KMS-11 (cell line): ENCODE results near the gene PTPN14.

Experiments
- H2AFZ ChIP-seq: fragments of 200-600 bp; sonication (generic); 2 replicates; pipeline ENCODE4 v1.6.1; 2016; ENCODE audit warnings: antibody characterized with exemption, mixed run types, low read depth
- H3K27ac ChIP-seq: fragments of 200-600 bp; sonication (generic); 2 replicates; pipeline ENCODE4 v1.6.1; 2016; ENCODE audit warnings: mild to moderate bottlenecking, mixed run types
- H3K27me3 ChIP-seq: fragments of 200-600 bp; sonication (generic); 2 replicates; pipeline ENCODE4 v1.6.1; 2017; ENCODE audit warnings: mild to moderate bottlenecking, low read depth, mixed run types, moderate library complexity; ENCODE audit not compliant: insufficient read depth
- H3K36me3 ChIP-seq: fragments of 200-600 bp; sonication (generic); 2 replicates; pipeline ENCODE4 v1.6.1; 2017; ENCODE audit warnings: mild to moderate bottlenecking, mixed run types; ENCODE audit not compliant: insufficient read depth
- H3K4me1 ChIP-seq: fragments of 200-600 bp; sonication (generic); 2 replicates; pipeline ENCODE4 v1.6.1; 2016; ENCODE audit warnings: mild to moderate bottlenecking, low read depth, mixed run types; ENCODE audit not compliant: poor library complexity, severe bottlenecking
- H3K4me2 ChIP-seq: fragments of 200-600 bp; sonication (generic); 2 replicates; pipeline ENCODE4 v1.7.0; 2016; ENCODE audit warnings: mild to moderate bottlenecking, mixed run types
- H3K4me3 ChIP-seq: fragments of 200-600 bp; sonication (generic); IDR thresholded peaks from 2 replicates; pipeline ENCODE4 v1.6.1; 2017; ENCODE audit warnings: low read depth, low read length, mixed read lengths; ENCODE audit not compliant: insufficient read depth
- H3K79me2 ChIP-seq: fragments of 200-600 bp; sonication (generic); 2 replicates; pipeline ENCODE4 v1.6.1; 2016; ENCODE audit warnings: low read depth, mixed run types; ENCODE audit not compliant: insufficient read depth
- H3K9ac ChIP-seq: fragments of 200-600 bp; sonication (generic); 2 replicates; pipeline ENCODE4 v1.6.1; 2016; ENCODE audit warnings: mild to moderate bottlenecking, mixed run types
- H4K20me1 ChIP-seq: fragments of 200-600 bp; sonication (generic); 2 replicates; pipeline ENCODE4 v1.6.1; 2016; ENCODE audit warnings: mild to moderate bottlenecking, mixed run types; ENCODE audit not compliant: insufficient read depth
- CTCF ChIP-seq: fragments of 200-600 bp; sonication (generic); conservative IDR thresholded peaks from 2 replicates; pipeline ENCODE4 v1.6.1; 2017; ENCODE audit warnings: low read depth, mild to moderate bottlenecking, antibody characterized with exemption, low read length, moderate library complexity, mixed read lengths

The PTPN14 gene

GRCh38 chr1:214548988-214549387 is 2.4 kb downstream of the PTPN14 start:
- H3K4me1 ChIP-seq = peaks cover 5% of the 10 kb centered on the region
- H4K20me1 ChIP-seq = no peaks in the 10 kb centered on the region
- H2AFZ ChIP-seq = no peak overlapping the region
- no peaks in the 10 kb centered on the region for H3K36me3 ChIP-seq
- H3K4me2 ChIP-seq = no peak overlapping the region
- TF ChIP-seq CTCF = no peak
- H3K9ac ChIP-seq = no peak overlapping the region
- H3K4me3 ChIP-seq = no peak overlapping the region
- H3K27ac ChIP-seq = no peak overlapping the region
- no peaks in the 10 kb centered on the region for H3K79me2 ChIP-seq
- no peaks in the 10 kb centered on the region for H3K27me3 ChIP-seq

GRCh38 chr1:214548271-214548670 is 3.1 kb downstream of the PTPN14 start:
- Histone ChIP-seq H3K36me3 (no peaks in the 10 kb centered on the region), H3K79me2 (no peaks in the 10 kb centered on the region), H3K4me3 (no peak overlapping the region), H3K27me3 (no peaks in the 10 kb centered on the region), H3K27ac (no peak overlapping the region), H3K4me2 (no peak overlapping the region), H2AFZ (no peak overlapping the region), H3K4me1 (peaks cover 5% of the 10 kb centered on the region), H3K9ac (no peak overlapping the region), H4K20me1 (no peaks in the 10 kb centered on the region)
- TF ChIP-seq CTCF = no peak

GRCh38 chr1:214547747-214548146 is 3.7 kb downstream of the PTPN14 start:
- no peaks in the 10 kb centered on the region for H3K27me3 ChIP-seq
- no peaks in the 10 kb centered on the region for H3K36me3 ChIP-seq
- H3K4me3 ChIP-seq = no peak overlapping the region
- no peaks in the 10 kb centered on the region for H4K20me1 ChIP-seq
- H3K9ac ChIP-seq = no peak overlapping the region
- H2AFZ ChIP-seq = no peak overlapping the region
- peaks cover 5% of the 10 kb centered on the region for H3K4me1 ChIP-seq
- no peak for TF ChIP-seq CTCF
- H3K27ac ChIP-seq = no peak overlapping the region
- no peak overlapping the region for H3K4me2 ChIP-seq
- no peaks in the 10 kb centered on the region for H3K79me2 ChIP-seq

GRCh38 chr1:214546886-214547641 is 4.3 kb downstream of the PTPN14 start:
- Histone ChIP-seq H3K4me3 (no peak overlapping the region), H3K36me3 (no peaks in the 10 kb centered on the region), H3K79me2 (no peaks in the 10 kb centered on the region), H4K20me1 (no peaks in the 10 kb centered on the region), H3K27me3 (no peaks in the 10 kb centered on the region), H3K27ac (no peak overlapping the region), H2AFZ (no peak overlapping the region), H3K4me2 (no peak overlapping the region), H3K9ac (no peak overlapping the region), H3K4me1 (peaks cover under 1% of the 10 kb centered on the region)
- no peak for TF ChIP-seq CTCF
